Heart right ventricle (tissue), 16 donors: ENCODE results near the gene OSGEPL1. TPM values are rescaled to one million over a fixed set of nuclear protein-coding genes. Genes with fewer than 3 reads are reported as not detected.

Experiments
- ATAC-seq, 8 donors: fragments of 200-7000 bp; cut with Tn5 transposase; one replicate each; pipeline ENCODE4 v1.9.1; 2020; ENCODE audit warnings: mild to moderate bottlenecking in 8 of 8, moderate library complexity in 8 of 8, moderate number of reproducible peaks in 1 of 8
- DNase-seq, 2 donors: peaks; one replicate each; pipeline ENCODE4 v3.0.0-alpha.2; 2020
- H3K27ac ChIP-seq, 10 donors: fragments of 200-600 bp; sonication (generic) in 2 of 10; one replicate each; pipeline versions ENCODE4 v1.5.0 to v1.8.0; 2020 to 2022; ENCODE audit warnings: mild to moderate bottlenecking in 3 of 10
- H3K27me3 ChIP-seq, 7 donors: fragments of 200-600 bp; one replicate each; pipeline ENCODE4 v1.8.0; 2021 to 2022; ENCODE audit warnings: mild to moderate bottlenecking in 2 of 7
- H3K36me3 ChIP-seq, 9 donors: fragments of 200-600 bp; sonication (generic) in 1 of 9; one replicate each; pipeline versions ENCODE4 v1.5.0 to v1.8.0; 2020 to 2022; ENCODE audit warnings: mild to moderate bottlenecking in 2 of 9
- H3K4me1 ChIP-seq, 9 donors: fragments of 200-600 bp; sonication (generic) in 1 of 9; one replicate each; pipeline versions ENCODE4 v1.5.0 to v1.8.0; 2020 to 2022; ENCODE audit warnings: mild to moderate bottlenecking in 4 of 9
- H3K4me3 ChIP-seq, 10 donors: fragments of 200-600 bp; sonication (generic) in 2 of 10; one replicate each; pipeline versions ENCODE4 v1.5.0 to v1.8.0; 2020 to 2022; ENCODE audit warnings: mild to moderate bottlenecking in 7 of 10, moderate library complexity in 2 of 10
- H3K9me3 ChIP-seq, 11 donors: fragments of 200-600 bp in 10 of 11; sonication (generic) in 2 of 11; one replicate each; pipeline versions ENCODE4 v1.5.0 to v1.8.0; 2013 to 2022; ENCODE audit warnings: mild to moderate bottlenecking in 2 of 11, control low read depth in 1 of 11, moderate library complexity in 1 of 11
- CTCF ChIP-seq, 9 donors: fragments of 200-600 bp; sonication (generic) in 2 of 9; IDR thresholded peaks; one replicate each; pipeline versions ENCODE4 v1.5.0 to v1.8.0; 2021 to 2022; ENCODE audit warnings: antibody characterized with exemption in 9 of 9, mild to moderate bottlenecking in 5 of 9, moderate library complexity in 1 of 9
- WGBS, 2 donors: extraction: QIAGEN DNeasy Blood & Tissue Kit; methylation state at CpG; one replicate each; pipeline ENCODE4 v1.1.7; 2013; ENCODE audit warnings: inconsistent platforms in 1 of 2; 5-methylcytosine and 5-hydroxymethylcytosine counted together
- intact Hi-C, 10 donors: fragments of 100-400 bp; cut with DNase I; formaldehyde crosslinking; loops; one replicate each; pipeline versions ENCODE4 v1.11.1 to v1.14.2; 2022
- polyA plus RNA-seq, 2 donors: library from polyadenylated mRNA; stranded (reverse); fragments of 200-250 nt; gene quantifications; one replicate each; pipeline ENCODE4 v1.2.3, GENCODE V29; 2013
- total RNA-seq, 10 donors: library from RNA; stranded (reverse); fragmentation: NEBNext Ultra II Directional in 3 of 10; extraction: Animal tissue kit (Norgen Biotek cat#: 25700) in 3 of 10; gene quantifications; one replicate each; pipeline versions ENCODE4 v1.2.1 to v1.2.4, GENCODE V29; 2021 to 2023
- donor health status: Arrhythmogenic right ventricular cardiomyopathy.
- donor health status: ischemic (EF 13 %, LVEDD 7.1; RV severe dilation, severe dysfunction).
- donor health status: healthy with polysubstance abuse.
- donor health status: DM: no; HTN: yes; CAD: no.
- donor health status: DM: no; HTN: no; CAD: no.
- donor health status: ischemic (EF 25% LVEDD 6.9; RV normal size, moderate dysfunction).
- donor health status: ischemic (EF 25% LVEDD 5.7; RV mildly dilated, moderate dysfunction).
- donor health status: healthy.
- donor health status: DM: yes; HTN: yes; CAD: no.
- donor health status: Ischemic cardiomyopathy.
- donor health status: ischemic (EF 35%, LVEDD 5.7; RV mildly dilated, moderate dysfunction).
- donor health status: nonischemic (EF 11% LVEDD 7.7; RV severe dilation, severe dysfunction).
- donor health status: DM: yes; HTN: yes; CAD: no.
- donor health status: PGD.
- donor health status: ischemic (EF 29% LVEDD 5.4; RV normal size, mild dysfunction).
- donor health status: nonischemic (EF 23%, LVEDD 6.1; RV moderate dilation, normal function).

The OSGEPL1 gene
- total and polyA plus RNA-seq, 12 donors = 3.9 to 14.1 (median 9.7) TPM

- WGBS, 2 donors = 84 to 87% methylated on average over 2 of the region's 2 CpGs
- intact Hi-C loops = loop anchor here in 6 of 10 donors (2.0 to 10.0 kb wide), 4 partner anchors 265 to 275 kb away; partner anchors contain the start of gene MSTN (in 2 of the 6)
- H3K27ac ChIP-seq = no peak overlapping the region
- no peak for TF ChIP-seq CTCF (IDR thresholded peaks at IDR 0.05)
- DNase-seq = no peak
- H3K9me3 ChIP-seq = no peaks in the 10 kb centered on the region
- no peak overlapping the region for H3K4me3 ChIP-seq
- no peaks in the 10 kb centered on the region for H3K27me3 ChIP-seq
- H3K36me3 ChIP-seq = peaks cover 0 to 71% (median 7%) of the 10 kb centered on the region in 9 donors
- ATAC-seq = peak in 1 of 8 donors; percentile 42
- H3K4me1 ChIP-seq = peaks cover 0 to 20% (median 0%) of the 10 kb centered on the region in 9 donors
Observed at GRCh38 chr2:189799531-189799930, 36.9 kb upstream of the OSGEPL1 start.

GRCh38 chr2:189799030-189799331, 36.4 kb upstream of the OSGEPL1 start:
- H3K36me3 ChIP-seq = peaks cover 0 to 72% (median 7%) of the 10 kb centered on the region in 9 donors
- no peak overlapping the region for H3K27ac ChIP-seq
- intact Hi-C loops = loop anchor here in 6 of 10 donors (2.0 to 10.0 kb wide), 4 partner anchors 266 to 276 kb away; partner anchors contain the start of gene MSTN (in 2 of the 6)

GRCh38 chr2:189798312-189799029, 35.9 kb upstream of the OSGEPL1 start:
- WGBS, 2 donors = 78 to 82% methylated on average over 4 of the region's 4 CpGs
- DNase-seq (no peak), ATAC-seq (peak in 5 of 8 donors; percentile 27 to 71 (median 55))
- Histone ChIP-seq H3K27me3 (no peaks in the 10 kb centered on the region), H3K9me3 (no peaks in the 10 kb centered on the region), H3K4me3 (no peak overlapping the region), H3K27ac (no peak overlapping the region), H3K4me1 (peaks cover 0 to 19% (median 0%) of the 10 kb centered on the region in 9 donors), H3K36me3 (peaks cover 0 to 75% (median 12%) of the 10 kb centered on the region in 9 donors)
- peak in 6 of 9 donors; percentile 36 to 55 (median 50) for TF ChIP-seq CTCF (IDR thresholded peaks at IDR 0.05)
- intact Hi-C loops = loop anchor here in 7 of 10 donors (1.0 to 10.0 kb wide), 5 partner anchors 31 to 276 kb away; partner anchors contain the start of gene MSTN (in 2 of the 7)

More at GRCh38 chr2:189799030-189799331, 36.4 kb upstream of the OSGEPL1 start:
- no peaks in the 10 kb centered on the region for H3K27me3 ChIP-seq
- DNase-seq = no peak
- no peak for ATAC-seq
- peaks cover 0 to 20% (median 0%) of the 10 kb centered on the region in 9 donors for H3K4me1 ChIP-seq
- no peaks in the 10 kb centered on the region for H3K9me3 ChIP-seq
- no peak overlapping the region for H3K4me3 ChIP-seq
- no peak for TF ChIP-seq CTCF (IDR thresholded peaks at IDR 0.05)

- WGBS, 2 donors = 91 to 92% methylated on average over 6 of the region's 6 CpGs
- no peak for DNase-seq
- Histone ChIP-seq H3K4me1 (peaks cover 0 to 15% (median 0%) of the 10 kb centered on the region in 9 donors), H3K27me3 (no peaks in the 10 kb centered on the region), H3K9me3 (no peaks in the 10 kb centered on the region), H3K27ac (no peak overlapping the region), H3K4me3 (no peak overlapping the region), H3K36me3 (peaks cover 0 to 75% (median 14%) of the 10 kb centered on the region in 9 donors)
- no peak for TF ChIP-seq CTCF (IDR thresholded peaks at IDR 0.05)
- intact Hi-C loops = loop anchor here in 7 of 10 donors (1.0 to 10.0 kb wide), 5 partner anchors 31 to 277 kb away; partner anchors contain the start of gene MSTN (in 2 of the 7)
- ATAC-seq = no peak
Observed at GRCh38 chr2:189797902-189798301, 35.3 kb upstream of the OSGEPL1 start.
